HG03460 (cell line): ENCODE results near the gene RRP9.

Experiments used
- ATAC-seq: cut with Tn5 transposase; IDR thresholded peaks from one replicate; pipeline ENCODE4 v1.9.1; 2021; ENCODE audit not compliant: unreplicated experiment

RRP9 gene

DNA sequence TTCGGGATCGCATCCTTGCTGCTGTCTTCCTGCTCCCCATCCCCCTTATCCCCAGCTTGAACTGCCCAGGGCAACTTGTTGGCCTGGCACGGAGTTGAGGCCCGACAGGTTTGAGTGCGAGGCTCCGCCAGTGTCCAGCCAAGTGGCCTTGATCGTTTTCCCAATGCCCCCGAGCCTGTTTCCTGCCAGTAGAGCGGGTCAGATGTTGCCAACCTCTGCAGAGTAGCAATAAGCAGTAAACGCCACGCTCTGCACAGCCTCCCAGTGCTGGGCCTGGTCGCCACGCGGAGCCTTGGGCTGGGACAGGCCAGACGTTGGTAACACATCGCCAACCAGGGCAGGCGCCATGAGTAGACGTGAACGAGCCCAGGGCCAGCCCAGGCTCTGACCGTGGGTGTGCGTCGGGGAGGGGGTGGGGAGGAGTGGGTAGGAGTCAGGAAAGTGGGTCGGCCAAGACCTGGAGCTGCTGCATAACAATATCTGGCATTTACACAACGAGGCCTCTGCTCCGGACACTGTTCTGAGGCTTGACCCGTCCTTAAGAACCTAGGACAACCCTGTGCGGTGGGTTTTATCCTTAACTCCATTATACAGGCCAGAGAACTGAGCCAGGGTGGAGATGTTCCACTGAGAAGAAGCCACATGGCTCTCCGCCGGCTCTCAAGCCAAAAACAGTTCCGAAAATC, 32.7 kb upstream of the RRP9 start:
- ATAC-seq, result peak; percentile 8

DNA sequence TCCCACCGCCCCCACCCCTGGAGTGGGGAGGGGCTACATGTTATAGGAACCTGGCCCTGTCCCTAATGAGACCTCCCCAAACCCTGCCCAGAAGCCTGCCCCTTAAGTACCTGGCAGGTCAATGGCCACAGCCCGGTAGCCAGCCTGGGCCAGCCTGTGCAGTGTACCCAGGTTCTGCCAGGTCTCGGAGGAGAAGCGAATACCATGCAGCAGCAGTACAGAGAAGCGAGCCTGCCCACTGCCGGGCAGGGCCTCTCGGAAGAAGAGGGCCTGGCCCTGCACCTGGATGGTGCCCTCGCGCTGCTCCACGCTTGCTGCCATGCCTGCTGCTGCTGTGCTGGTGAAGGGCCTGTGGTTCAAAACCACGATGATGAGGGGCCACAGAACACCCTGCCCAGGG, 29.6 kb upstream of the RRP9 start:
- no peak for ATAC-seq

DNA sequence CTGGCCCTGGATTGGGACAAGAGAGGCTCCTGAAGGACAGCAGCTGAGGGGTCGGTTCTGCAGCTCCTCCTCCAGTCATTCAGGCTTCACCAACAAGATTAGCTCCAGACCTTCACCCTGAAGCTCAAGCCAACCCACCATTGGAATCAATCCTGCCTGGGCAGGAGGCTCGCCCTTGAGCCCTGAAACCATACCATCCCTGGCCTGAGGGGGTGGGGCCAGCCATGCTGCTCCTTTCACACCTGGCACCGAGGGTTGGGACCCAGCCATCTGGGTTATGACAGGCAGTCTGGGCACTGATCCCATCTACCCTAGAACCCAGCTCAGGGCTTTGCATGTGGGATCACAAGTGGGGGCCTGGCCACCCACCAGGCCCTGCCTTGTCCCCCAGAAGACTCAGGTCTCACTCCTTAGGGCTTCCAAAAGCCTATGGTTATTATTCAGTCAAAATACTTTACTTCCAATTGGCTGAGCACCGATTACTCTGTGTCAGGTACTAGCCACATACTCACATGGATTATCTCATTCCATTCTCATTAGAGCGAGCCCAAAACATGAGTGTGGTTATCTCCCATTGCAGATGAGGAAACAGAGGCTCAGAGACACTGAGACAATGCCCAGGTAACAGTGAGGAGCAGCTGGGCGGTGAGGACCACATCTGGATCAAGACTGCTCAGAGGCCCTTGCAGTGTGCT, 29.0 kb upstream of the RRP9 start:
- no peak for ATAC-seq

DNA sequence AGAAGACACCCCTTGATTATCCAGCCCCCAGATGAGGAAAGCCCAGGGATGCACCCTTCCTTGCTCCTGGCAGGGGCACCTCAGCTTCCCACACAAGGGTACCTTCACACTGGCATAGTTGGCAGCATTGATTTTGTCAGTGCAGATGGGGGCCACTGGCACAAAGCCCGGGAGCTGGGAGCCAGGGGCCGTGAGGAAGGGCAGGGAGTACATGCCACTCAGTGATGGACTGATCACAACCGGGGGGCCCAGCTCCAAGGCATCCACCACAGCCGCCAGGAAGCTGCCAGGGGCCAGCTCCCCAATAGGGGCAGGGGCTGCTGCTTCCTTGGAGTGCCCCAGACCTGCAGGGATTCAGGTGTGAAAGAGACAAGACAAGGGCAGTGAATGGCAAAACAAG, 28.1 kb upstream of the RRP9 start:
- no peak for ATAC-seq

DNA sequence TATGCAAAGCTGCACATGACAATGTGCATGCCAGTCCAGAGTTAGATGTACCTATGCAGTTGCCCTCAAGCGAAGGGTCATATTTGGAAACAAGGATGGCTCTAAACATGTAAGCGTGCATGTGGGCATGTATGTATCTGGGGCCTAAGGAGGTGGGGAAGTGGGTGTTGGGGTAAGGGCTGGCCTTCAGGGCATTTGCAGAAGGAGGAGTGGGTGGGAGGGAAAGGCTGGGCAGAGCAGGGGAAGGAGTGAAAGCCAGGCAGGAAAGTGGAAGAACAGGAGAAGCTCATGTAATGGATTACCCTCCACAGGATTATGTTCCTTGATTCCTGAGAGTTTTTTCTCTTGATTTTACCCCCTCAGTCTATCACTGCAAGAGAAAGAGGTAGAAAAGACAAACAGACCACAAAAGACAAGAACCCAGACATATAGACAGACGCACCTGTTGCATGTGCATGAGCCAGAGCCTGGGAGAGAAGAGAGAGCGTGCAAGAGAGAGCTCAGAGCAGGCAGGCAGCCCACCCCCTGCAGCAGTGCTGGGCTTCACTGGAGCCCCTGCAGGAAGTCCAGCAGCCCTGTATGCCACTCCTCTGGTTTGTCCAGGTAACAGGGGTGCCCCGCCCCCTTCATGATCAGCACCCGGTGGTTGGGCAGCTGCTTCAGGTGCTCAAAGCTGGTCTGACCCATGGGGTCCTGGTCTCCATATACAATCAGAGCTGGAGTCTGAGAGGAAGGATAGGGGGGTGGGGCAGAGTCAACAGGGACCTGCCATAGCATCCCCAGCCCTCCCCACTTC, 27.4 kb upstream of the RRP9 start:
- no peak for ATAC-seq

DNA sequence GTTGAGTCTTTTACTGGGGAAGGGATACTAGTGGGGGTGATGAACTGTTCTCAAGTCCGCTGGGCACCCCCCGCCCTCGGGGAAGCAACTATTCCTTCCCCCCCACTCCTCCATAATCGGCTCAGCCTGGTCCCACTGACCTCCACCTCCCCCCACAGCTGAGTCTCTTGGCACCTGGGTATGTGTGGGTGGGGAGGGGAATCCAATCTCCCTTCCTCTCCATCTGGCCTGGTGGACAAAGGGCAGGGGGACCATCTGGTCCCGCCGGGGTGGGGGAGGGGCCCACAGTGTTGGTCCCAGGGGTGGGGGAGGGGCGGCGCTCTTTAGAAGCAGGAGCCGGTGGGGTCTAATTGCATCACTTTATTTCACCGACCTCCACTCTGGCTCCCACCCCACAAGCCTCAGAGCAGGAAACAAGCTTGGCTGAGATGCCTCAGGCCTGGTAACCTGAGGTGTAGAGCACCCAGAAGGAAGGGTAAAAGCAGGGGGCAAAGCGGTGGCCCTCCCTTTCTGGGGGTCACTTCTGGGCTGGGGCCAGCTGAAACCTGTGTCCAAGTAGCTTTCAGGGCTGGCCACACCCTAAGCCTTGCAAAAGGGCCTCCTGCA, 26.6 kb upstream of the RRP9 start:
- ATAC-seq, result no peak

DNA sequence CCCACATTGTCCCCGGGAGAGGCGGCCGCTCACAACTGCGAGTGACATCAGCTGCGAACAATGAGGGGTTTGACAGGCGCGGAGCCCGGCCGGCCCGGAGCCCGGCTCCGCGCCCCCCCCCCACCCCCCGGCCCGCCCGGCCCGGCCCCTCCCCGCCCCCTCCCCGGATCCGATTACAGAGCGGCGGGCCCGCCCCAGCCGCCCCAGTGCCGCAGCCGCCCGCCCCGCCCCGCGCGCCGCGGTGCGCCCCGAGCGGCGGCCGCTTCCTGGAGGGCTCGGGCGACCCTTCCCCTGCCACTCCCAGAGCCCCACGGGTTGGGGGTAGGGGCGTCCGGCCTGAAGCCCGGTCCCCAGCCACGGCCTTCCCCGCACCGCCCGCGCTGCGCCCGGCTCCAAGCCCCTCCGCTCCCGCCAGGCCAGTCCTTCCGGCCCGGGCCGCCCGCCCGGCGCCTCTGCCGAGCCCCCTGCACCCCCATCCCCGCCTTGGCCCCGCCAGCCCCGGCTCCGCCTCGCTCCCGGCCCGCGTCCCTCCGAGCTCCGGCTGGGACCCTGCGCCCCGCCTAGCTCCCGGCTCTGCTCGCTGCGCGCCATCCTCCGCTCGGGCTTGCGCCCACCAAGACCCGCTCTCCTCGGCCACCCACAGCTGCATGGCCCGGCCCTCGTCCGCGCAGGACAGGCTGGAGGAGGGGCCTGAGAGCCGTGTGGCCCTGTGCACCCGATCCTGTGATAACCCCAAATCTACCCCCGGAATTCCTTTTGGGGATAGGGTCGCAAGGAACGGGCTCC, 25.9 kb upstream of the RRP9 start, which contains the start of gene PCBP4:
Gene PCBP4 (minus strand): TSS at position 71 of the 786 bp plus-strand sequence. CDS start 6,214 bp downstream, outside the sequence.
- no peak for ATAC-seq

DNA sequence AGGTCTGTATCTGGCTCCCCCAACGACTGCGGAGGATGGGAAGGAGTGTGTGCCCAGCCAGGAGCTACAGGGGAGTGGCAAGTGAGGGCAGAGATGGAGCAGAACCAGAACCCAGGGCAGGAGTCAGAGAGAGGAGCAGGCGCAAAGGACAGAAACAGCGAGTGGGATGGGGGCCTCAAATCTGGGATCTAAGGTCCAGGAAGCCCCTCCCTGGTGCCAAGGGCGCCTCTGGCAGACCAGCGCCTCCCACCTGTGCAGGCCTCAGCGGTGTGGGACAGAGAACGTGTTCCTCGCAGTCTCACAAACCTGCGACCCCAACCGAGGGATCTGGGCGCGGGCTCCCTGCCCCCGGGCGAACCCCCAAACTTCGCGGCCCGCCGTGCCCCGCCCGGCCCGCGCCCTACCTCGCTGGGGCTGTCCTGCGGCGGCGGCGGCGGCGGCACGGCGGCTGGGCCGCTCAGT, 25.2 kb upstream of the RRP9 start:
- no peak for ATAC-seq

DNA sequence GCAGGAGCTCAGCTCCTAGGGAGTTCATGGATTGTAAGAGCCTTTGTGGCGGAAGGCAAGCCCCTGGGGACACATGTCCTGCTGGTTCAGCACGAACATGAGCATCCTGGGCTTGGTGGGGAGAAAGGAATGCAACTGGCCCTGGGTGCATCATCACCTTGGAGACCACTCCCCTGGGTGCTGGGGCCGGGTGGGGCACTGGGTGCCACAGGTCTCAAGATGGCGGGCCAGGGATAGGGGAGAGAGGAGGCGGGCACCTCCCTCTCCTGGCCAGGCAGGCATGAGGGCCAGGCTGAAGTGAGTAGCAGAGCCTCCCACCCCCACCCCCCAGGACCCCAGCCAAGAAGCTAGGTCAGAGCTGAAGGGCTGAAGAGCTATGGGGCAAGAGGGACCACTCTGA, 24.8 kb upstream of the RRP9 start:
- no peak for ATAC-seq

DNA sequence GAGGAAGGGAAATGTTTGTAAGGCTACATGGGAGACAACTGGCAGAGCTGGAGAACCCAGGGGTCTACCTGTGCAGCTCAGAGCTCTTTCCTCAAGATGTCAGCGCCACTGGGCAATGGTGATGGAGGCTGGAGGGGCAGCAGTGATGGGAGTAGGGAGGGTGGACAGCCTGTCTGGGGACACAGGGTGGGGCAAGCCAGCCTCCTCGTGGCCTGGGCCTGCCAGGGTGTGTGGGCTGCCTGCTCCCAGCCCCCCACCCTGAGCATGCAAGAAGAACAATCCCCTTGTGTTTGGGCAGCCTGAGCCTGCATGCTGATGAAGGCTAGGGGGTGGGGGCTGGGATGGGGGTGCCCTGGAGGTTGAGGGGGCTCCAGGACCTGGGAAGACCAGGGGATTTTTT, 24.3 kb upstream of the RRP9 start:
- no peak for ATAC-seq

DNA sequence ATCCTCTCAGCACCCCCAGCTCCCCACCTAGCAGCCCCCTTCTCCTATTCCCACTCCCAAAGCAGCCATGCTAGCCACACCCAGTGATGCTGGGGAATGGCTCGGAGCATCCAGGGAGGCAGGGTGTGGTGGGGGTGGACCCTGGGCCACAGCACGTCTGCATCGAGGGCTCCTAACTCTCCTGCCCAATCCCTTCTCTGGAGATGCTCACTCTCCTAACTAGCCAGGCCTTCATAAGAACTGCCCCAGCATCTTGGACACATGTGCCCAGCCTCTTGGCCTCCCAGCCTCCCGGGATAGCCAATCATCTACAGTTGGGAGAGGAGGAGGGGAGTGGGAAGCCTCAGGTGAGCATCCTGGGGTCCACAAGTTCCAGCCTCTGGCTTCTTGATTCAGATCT, 22.8 kb upstream of the RRP9 start:
- ATAC-seq, result no peak

DNA sequence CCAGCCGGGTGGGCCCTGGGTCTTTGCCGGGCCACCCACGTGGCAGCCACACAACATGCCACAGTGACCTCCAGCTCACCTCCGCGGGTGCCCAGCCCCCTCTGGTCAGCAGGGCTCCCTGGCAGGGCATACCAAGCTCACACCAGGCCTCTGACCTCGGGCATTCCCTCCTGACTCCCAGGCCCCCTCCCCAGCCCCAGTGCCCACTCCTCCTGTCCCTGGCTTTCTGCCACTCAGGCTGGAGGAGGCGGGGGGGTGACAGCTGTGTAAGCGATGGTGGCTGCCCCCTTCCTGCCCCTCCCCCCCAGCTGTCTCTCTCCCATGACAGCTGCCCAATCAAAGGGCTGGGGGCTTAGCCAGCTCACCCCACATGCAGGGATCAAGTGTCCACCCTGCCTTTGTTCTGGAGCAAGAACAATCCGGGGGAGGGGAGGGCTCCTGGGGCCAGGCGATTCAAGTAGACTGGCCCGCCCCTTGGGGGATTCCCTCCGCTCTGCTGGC, 22.3 kb upstream of the RRP9 start:
- ATAC-seq, result no peak

DNA sequence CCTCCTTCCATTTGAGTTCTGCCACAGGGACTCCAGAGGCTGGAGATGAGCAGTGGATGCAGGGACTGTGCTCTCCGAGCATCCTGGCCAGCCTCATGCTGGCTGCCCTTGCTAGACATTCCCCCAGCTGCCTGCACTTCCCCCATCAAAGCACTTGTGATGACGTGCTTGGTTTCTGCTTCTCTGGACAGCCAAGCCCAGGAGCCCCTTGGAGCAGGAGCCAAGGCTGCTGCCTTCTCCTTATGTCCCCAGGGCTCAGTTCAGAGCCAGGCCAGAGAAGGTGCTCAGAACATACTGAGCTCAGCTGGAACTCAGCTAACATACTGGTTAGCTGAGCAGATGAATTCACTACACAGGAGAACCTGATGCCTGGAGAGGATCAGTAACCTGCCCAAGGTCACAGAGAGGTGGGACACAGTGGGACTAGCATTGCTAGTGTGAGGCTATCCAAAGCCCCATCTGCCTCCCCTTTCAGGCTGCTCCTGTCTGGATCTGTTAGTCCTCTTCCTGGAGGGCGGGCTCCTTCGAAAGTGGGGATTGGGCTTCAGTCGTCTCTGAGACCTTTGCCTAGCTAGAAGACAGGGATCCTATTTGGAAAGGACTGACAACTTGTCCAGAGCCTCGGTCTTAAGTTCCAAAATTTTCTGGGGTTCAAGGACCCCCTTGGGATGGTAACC, 21.3 kb upstream of the RRP9 start:
- ATAC-seq, result no peak

DNA sequence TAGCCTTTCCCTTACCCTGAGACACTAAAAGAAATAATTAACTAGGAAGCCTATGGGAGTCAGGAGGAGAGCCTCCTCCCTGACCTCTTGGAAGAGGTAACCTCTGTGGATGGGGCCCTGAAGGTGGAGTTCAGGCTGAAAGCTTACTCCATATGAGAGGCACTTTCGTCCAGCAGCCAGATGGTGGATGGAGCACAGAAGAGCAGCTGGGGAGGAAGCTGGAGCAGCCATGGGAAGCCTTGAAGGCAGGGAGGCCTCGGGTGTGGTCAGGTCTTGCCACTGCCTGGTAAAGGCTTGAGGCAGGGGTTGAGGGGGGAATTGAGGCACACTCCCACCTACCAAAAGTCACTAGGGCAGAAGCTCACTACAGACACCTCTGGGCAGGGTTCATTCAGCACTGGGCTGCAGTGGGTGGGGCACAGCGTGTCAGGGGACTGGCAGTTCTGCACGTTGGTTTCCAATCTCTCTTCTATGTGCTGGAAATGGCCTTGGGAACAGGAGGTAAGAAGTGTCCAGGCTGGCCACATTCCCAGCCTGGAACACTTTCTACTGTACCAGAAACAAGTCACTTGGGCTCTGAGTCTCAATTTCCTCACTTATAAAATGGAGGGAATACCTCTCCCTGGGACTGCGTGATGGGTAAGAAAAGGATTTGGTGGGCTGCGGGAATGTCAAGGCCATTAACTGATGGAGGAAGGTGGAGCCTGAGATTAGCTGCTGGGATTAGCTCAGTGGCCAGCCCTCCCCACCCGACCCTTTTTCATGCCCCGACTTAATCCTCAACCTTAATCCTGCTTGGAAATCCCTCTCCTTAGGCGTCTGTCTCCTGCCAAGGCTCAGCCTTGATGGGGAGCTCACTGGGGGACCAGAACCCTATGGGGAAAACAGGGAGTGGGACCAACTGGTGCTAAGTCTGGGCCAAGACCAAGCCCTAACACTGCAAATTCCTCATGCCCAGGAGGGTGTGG, 20.2 kb upstream of the RRP9 start:
- ATAC-seq, result no peak

DNA sequence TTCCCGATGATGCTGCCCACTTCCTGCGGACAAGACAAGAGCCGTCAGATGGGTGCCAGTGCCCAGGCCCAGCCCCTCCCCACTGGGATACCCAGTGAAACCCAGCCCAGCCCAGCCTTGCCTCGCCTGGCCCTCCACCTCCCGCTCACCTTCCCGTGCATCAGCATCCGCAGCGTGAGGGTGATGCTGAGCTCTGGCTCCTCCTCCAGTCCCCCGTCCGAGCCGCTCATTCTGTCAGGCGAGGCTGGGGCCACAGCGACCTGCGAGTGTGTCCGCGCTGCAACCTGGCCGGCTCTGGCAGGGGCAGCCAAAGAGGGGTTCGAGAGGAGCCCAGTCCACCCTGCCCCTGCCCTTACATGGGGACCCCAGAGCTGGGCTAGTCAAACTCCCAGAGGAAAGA, 19.3 kb upstream of the RRP9 start:
- ATAC-seq, result no peak

DNA sequence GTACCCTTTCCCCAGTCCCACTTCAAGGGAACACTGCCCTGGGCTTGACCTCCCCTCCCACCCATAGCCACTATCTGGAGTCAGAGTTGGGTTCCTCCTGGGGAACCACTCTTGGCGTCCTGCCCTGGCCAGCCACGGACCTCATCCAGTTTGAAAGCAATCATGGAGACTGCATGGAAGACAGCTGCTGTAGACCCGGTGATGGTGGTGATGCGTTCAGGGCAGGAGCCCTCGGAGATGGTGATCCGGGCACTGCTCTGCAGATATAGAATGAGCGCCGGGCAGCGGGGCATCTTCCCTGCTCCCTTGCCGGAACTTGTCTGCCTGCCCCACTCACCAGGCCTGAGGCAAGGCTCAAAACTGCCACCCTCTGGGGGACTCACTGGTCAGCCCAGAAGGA, 18.7 kb upstream of the RRP9 start:
- no peak for ATAC-seq

DNA sequence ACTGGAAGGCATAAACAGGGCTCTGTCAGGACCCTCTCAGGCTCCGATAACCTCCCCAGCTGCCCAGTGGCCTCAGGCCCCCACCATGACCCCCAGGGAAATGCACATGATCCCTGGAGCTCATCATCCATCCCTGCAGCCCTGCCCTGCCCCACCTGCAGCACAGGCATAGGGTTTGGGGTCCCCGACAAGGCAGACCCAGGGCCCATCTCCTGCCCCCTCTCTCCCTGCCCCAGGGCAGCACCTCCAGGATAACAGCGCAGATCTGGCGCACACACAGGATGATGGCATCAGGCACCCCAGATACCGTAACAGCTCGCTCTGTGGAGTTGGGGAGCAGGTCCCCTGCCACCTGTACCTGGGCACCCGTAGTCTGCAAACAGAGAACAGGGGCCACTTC, 17.9 kb upstream of the RRP9 start:
- ATAC-seq, result no peak

DNA sequence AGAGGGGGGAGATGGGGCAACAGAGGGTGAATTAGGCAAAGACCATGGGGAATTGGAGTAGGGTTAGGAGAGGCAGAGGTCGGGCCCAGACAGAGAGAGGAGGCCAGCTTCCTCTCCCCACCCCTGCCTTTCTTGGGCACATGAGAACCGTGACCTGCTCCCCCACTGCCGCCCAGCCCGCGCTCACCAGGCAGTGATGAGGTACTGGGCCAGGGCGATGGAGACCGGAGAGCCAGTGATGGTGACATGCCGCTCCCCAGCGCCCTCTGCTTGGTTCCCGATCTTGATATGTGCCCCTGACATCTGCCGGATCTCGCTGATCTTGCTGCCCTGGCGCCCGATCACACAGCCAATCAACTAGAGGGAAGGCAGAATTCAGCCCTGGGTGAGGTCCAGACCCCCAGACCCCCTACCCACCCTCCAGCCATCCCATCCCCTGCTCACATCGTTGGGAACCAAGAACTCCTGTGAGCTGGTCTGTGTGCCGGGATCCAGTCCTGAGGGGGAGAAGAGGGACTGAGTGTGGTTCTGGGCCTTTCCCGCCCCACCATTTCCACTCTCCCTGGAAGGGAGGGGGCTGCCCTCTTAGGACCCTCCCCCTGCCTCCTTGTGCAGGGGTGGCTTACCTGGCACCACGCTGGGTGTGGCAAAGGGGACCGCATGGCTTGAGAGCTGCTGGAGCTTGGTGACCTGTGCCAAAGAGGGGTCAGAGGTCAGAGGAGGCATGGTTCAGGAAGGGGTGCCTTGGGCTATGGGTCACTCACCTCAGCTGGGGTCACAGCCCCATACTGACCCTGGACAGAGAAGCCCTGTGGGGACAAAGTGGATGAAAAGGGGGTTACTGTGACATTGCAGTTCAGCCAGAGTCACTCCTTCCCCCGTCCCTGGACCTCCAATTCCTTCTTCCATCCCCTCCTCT, 17.2 kb upstream of the RRP9 start:
- no peak for ATAC-seq
